CD4-positive, alpha-beta T cell treated with Interleukin-6 for 4 hours (primary cell): Measurements from ENCODE around the gene TXNIP.
"Not testable (repeated sequence)": the region's sequence is repeated elsewhere in the genome, so short reads cannot be mapped to it uniquely, and the experiment has no call there.

Experiments used
- DNase-seq: peaks from one replicate; pipeline ENCODE4 v3.0.0-alpha.2; 2020; ENCODE audit warnings: mixed read lengths

The TXNIP gene, protein sequence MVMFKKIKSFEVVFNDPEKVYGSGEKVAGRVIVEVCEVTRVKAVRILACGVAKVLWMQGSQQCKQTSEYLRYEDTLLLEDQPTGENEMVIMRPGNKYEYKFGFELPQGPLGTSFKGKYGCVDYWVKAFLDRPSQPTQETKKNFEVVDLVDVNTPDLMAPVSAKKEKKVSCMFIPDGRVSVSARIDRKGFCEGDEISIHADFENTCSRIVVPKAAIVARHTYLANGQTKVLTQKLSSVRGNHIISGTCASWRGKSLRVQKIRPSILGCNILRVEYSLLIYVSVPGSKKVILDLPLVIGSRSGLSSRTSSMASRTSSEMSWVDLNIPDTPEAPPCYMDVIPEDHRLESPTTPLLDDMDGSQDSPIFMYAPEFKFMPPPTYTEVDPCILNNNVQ

DNA sequence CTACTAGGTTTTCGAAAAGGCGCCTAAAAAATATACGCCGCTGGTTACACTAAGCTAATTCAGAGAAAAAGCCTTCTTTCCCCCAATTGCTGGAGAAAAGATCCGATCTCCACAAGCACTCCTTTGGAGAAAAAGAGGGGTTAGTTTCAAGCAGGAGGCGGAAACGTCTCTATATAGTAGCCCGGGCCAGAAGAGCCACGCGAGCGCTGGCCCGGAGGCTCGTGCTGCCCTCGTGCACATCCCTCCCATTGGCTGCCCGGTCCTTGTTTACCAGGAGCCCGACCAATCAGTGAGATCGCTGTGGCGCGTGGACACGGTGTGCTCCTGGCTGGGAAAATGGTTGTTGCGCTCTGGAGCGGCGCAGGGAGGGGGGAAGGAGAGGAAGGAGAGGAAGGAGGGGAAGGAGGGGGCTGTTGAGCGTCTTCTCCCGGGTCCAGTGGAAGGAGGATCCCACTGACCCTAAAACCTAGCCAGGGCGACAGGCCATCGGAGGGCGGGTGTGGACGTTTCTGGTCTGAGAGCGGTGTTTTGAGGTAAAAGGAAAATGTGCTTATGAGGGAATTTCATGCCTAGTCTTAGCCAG is at the start of gene TXNIP:
TXNIP (minus strand) TSS at position 147 of the 583 bp plus-strand sequence. CDS start 313 bp downstream, outside the sequence.
- DNase-seq, result peak; percentile 92

DNA sequence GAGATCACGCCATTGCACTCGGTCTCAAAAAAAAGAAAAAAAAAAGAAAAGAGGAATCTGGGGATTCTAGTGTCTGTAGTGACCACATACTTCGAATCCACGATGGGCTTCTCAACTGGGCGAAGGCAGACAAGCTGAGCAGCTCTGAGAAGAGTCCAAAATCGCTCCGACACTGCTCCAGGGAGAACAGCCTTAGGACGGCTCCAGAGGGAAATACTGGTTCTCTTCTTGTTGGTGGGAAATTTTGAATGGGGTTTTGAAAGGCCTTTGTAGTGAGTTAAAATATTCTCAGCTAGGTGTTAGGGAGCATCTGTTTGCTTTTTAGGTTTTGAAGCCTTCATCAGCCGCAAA is 43.4 kb upstream of the TXNIP start:
- no peak for DNase-seq

DNA sequence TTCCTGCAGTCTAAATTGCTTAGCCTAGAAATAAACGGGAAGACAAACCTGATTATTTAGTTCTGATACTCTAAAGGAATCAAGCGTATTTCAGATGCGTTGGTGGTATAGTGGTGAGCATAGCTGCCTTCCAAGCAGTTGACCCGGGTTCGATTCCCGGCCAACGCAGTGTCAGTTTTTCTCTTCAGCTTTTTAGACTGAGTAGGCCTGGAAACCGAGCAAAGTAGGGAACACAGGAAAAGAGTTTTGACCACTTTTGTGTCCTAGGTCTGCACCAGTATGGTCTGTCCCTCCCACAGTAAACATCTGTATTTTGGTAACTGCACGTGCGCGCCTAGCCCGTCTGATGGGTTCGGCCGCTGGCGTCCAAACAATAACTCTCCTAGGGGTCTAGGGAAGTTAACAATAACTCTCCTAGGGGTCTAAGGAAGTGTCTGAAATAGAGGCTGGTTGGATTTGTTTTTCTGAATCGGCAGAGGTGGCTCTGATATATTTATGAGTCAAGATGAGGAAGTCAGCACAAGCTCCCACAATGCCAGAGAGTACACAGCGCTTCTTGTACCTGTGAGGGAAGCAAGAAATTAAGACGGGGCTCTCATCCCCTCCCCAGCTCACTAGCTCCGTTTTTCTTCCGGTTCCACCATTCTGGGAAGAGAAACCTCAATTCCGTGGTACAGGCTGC is 40.7 kb upstream of the TXNIP start:
- peak; percentile 72 for DNase-seq

DNA sequence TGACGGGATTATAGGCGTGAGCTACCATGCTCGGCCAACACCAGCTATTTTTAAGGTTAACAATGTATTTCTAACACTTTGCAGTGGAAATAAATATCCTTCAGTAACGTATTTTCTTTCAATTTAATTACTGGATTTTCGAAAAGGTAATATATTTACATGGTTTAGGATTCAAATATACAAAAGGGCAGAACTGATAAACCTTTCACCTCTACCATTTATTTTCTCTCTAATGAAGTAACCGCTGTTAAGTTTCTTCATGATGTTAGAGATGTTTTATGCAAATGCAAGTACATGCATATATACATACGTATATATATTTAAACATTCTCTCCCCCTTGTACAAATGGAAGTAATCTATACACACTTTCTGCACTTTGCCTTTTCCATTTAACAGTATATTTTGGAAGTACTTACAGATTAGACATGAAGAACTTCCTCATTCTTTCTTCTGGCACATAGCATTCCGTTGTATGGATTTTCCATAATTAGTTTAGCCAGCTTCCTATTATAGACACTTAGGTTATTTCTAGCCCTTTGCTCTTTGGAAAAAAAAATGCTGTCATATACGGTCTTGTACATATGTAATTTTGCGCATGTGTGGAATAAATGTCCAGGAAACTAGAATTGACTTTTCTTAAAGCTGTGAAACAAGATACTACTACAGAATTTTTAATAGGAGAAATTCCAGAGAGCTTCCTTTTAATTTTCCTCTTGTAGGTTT is 40.0 kb upstream of the TXNIP start:
- DNase-seq, result no peak

DNA sequence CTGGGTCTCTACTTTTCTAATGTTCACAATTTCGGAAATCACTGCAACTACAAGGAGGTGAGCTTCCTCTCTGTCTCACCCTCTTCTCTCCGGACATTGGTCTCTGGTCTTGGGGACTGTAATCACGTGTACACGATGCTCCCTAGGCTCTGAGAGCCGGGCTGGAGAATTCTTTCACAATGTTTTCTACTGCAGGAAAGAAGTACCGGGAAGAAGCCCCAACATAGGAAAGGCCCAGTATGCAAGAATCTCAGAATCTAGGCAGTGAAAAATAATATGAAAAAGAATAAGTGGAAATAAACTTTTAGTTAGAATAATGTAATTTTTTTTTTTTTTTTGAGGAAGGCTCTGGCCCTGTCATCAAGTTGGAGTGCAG is 38.7 kb upstream of the TXNIP start:
- DNase-seq, result no peak

DNA sequence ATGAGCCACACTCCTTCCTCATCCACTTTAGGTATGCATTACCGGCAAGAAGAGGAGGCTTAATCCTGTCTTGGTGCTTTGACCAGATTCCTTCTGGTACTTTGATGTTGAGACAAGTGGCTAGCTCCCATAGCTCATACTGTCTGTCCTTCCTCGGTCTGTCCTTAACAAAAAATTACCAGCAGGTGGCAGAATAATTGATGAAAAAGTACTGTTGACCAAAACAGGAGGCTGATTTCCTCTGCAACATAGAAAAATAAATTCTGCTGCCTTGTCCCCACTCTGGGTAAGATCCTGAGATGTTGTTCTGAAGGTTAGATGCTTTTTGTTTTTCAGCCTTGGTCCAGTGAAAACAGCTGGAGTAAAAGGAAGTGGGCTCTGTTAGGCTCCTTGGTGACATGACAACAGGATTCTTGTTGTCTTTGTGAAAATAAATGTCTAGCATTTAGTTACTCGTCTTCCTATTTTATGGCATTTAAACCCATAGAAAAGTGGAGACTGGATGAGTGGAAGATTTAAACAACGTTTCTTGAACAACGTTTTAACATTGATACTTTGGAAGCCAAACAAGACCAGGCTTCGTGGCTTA is 36.3 kb upstream of the TXNIP start:
- peak; percentile 10 for DNase-seq

DNA sequence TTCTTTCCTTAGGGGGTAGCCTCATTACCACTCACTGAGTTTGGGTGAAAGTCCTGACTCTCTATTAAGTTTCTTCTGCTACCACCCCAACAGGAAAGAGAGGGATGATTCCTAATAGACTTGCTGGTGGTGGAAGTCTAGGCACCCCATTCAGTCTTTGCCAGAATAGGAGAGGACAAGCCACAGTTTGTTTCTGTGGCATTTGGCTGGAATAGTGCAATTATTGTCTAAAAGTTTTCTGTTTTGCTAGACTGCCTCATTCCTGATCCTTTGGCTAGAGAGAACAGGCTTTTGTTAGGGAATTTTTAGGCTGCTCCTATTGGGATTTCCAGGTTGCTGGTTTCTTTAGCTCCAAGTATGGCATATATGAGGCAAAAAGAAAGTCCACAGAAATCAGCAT is 35.1 kb upstream of the TXNIP start:
- DNase-seq, result no peak

DNA sequence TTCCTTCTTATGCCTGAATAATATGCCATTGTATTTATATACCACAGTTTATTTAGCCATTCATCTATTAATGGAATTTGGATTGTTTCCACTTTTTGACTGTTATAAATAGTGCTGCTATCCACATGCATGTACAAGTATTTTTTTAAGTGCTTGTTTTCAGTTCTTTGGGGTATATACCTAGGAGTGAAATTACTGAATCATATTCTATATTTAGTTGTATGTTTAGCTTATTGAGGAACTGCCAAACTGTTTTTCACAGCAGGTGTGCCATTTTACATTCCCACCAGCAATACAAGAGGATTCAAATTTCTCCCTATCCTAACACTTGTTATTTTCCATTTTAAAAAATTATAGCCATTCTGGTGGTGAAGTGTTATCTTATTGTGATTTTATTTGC is 32.7 kb upstream of the TXNIP start:
- DNase-seq, result no peak

DNA sequence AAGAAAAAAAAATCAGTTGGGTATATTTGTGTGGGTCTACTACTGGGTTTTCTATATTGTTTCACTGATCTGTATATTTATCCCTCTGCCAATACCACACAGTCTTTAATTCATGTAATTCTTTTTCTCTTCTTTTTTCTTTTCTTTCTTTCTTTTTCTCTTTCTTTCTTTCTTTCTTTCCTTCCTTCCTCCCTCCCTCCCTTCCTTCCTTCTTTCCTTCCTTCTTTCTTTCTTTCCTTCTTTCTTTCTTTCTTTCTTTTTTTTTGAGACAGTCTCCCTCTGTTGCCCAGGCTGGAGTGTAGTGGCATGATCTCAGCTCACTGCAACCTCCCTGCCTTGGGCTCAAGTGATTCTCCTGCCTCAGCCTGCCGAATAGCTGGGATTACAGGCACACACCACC is 30.3 kb upstream of the TXNIP start:
- DNase-seq, result not testable (repeated sequence)

DNA sequence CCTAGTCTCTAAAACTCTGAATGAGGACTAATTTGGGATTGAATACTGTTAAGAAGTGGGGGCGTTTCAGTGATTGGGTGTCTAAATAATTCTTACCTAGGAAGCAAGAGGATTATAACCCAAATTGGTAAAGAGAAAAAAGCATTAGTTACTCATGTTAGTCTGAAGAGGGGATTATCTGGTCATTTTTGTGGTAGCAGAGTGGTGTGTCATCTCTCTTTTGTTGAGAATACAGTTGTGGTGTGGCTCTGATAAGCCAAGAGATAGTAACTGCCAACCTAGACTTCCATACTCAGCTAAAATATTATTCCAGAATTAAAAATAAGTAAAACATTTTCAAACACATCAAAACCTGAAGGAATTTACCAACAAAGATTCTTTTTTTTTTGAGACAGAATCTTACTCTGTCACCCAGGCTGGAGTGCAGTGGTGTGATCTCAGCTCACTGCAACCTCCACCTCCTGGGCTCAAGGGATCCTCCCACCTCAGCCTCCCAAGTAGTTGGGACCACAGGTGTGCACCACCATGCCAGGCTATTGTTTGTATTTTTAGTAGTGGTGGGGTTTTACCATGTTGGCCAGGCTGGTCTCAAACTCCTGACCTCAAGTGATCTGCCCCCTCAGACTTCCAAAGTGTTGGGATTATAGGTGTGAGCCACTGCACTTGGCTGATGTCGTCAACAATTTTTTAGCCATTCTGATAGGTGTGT is 29.6 kb upstream of the TXNIP start:
- not testable (repeated sequence) for DNase-seq

DNA sequence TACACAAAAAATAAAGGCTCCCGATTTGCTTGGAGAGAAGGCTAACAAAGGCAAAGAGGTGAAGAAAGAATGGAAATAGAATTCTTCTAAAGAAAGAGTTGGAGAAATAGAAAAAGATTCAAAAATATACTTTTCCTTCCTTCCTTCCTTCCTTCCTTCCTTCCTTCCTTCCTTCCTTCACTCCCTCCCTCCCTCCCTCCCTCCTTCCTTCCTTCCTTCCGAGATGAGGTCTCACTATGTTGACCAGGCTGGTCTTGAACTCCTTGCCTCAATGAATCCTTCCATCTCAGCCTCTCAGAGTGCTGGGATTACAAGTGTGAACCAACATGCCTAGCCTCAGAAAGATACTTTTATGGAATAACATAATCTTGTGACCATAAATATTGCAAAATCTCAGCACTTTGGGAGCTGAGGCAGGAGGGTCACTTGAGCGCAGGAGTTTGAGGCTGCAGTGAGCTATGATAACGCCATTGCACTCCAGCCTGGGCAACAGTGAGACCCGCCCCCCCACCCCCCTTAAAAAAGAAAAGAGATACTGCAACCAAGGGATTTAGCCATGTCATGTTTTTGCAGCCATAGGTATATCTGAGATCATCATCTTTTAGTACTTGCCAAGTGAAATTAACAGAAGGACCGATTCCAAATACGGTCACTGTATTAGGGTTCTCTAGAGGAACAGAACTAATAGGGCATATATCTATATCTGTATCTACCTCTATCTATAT is 26.2 kb upstream of the TXNIP start:
- no peak for DNase-seq

DNA sequence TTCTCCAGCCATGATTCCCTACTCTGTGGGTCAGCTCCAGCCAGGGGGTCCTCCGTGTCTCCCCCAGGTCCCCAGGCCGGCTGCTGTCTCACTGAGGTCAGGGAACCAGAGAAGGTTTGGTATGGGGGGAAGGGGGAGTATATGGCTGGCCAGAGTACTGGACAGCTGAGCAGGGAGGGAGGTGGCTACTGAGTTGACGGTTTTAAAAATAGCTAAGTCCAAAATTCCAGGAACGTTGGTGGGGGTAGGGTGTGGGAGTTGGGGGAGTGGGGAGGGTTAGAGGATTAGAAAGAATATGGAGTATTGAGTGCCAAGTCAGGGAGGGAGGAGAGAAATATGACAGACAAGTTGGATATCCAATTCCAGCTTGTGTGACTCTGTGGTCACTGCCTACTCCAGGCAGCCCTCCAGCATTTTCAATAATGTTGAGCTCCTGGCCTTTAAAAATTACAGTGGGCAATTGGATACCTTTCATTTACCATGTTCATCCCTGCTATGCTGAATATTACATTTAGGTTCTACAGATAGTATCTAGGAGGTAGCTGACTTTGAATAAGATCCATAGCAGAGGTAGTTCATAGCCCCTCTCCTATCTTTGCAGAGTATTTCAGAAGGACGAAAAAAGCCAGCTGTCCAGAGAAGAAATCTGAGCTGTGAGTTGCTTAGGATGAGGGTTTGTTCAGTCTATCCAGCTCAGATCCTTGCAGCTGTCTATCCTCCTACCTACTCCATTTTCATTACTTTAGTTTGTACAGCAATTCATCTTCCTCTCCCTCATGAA is 25.4 kb upstream of the TXNIP start, which contains the start of gene HJV:
HJV (minus strand) TSS at position 114 of the 781 bp plus-strand sequence. CDS start 1,504 bp downstream, outside the sequence.
- no peak for DNase-seq

DNA sequence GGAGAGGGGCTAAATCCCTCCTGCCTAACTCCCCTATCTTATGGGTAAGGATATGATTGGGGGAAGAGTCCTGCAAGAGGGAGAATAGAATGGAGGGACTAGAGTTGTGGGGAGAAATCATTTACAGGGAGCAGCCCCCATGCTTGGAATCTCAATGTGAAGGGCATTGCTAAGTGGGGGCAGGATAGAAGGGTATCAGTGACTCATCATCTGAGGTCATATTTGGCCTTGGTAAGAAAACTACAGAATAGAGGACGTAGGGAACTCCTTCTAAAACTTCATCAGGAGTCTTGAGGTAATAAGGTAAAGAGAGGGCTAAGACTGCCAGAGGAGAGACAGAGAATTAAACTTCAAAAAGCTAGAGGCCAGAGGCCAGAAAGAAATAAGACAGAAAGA is 24.7 kb upstream of the TXNIP start:
- DNase-seq, result no peak

DNA sequence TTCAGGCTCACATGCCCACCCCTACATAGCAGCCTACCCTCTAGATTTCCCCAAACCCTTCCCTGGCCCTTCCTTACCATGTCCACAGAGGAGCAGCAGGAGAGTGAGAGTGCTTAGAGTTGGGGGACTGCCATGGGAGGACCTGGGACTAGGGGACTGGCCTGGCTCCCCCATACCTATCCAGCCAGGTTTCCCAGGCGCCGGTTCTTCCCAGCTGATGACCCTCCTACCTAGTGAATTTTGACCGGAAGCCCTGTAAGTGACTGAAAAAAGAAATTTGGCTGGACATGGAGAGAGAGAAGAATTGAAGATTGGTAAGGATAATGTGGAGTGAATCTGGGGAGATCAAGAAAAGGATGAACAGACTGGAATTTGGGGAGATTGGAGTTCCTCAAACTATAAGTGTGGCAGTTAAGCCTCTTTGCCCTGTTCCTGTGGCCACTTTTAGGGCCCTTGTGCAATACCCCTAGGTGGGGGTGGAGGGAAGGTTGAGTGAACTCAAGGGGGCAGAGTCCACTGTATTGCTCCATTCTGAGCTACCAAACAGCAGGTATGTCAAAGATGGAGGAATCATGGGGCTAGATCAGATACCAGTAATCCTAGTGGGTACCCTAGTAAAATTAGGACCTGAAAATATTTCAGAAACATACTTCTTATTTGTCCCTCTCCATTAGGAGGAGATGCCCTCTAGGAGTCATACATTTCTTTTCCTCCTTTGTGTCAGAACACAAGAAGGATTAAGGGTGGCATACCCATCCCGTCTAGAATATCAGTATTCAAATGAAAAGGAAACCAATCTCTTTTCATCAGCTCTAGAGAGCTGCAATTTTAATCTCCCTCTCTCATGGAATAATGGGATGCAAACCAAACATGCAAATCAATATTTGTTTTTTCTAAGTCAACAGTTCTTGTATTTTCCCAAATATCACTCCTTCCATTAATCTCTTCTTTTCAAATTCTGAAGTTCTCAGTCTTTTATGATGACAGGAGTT is 24.0 kb upstream of the TXNIP start:
- DNase-seq, result no peak

DNA sequence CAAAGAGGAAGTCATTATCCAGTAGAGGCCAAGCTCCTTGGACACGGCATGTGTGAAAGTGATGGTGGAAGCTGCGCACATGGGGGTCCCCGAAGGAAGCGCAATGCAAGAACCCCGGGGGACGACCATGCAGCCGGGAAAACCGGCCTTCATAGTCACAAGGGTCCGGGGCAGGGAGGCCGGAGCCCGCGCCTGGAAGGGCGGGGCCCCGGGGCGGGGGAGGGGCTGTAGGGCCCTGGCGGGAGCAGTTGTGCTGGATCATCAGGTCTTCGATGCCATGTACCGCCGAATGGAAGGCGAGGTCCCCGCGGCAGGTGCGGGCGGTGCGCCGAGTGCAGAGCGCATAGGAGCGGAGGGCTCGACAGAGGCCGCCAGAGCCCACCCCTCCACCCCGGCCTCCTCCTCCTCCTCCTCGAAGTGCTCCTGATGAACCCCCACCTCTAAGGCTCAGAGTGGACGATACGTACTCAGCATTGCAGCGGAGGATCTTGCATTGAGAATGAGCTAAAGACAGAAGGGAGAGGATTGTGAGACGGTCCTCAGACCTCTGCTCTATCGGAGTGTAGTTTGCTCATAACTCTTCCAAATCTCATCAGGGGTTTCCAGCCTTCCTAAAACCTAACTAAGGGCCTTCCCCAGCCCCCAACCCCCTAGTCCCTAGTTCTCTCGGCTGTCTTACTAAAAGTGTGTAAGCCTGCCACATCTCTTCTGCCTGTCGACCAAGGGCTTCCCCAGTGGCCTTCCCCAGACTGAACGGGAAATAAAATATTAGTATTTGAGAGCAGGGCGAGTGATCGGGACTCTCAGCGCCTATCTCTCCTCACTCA is 23.1 kb upstream of the TXNIP start:
- peak; percentile 15 for DNase-seq

DNA sequence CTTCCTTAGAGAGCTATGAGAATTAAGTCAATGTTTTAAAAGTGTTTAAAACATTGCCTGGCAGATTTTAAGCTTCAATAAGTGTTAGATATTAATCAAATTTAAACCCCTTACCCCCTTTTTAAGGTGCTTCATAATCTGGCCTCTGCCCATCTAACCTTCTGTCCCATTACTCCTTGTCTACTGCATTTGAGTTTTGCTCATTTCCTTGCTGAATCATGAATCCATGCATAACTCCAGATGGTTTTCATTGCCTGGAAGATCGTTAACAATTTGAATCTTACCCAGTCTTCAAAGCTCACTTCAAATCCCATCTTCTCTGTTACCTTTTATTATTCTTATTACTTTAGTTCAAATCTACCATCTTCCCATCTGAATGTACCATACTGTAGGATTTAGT is 20.5 kb upstream of the TXNIP start:
- DNase-seq, result no peak

DNA sequence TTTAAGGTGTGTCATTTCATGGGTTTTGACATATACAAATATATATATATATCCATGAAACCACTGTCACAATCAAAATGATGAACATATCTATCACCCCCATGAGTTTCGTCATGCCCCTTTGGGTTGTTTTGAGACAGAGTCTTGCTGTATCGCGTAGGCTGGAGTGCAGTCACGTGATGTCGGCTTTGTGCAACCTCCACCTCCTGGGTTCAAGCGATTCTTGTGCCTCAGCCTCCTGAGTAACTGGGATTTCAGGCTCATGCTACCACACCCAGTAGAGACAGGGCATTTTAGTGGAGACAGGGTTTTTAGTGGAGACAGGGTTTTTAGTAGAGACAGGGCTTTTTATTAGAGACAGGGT is 17.2 kb upstream of the TXNIP start:
- no peak for DNase-seq

DNA sequence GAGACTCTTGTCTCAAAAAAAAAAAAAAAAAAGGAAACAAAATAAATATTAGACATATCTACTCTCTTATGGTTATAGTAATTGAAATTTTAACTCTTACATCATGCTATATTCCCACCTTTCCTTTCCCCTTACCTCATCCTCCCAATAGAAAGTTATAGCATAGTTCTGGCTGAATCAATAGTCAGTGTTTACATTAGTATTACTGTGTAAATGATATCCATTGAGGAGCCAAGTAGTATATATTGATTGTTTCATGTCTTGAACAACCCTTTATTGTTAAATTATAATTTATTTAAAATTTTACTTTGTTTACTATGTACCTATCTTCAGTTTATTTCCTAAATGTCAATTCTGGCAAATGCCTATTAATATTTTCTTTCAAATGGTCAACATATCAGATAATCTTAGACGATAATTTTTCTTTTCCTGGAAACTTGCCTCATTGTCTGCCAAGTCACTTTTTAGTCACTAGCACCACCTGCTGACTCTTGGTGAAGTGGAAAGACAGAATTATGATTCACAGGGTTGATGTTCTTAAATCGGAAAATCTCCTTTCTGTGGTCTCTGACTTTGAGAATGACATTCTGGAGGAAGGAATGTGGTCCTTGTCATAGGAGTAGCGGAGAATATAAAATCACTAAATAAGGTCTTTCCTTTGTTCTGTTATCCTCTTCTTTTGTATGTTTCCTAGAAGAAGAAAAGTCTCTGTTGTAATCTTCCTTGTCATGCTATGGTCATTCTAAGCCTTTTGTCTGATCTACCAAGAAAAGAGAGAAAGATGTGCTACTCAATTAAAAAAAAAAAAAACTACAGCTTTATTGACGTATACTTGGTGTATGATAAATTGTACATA is 16.6 kb upstream of the TXNIP start:
- DNase-seq, result peak; percentile 72
